Esophagus muscularis mucosa (tissue), 4 donors: ENCODE data around the gene DLD. TPM values are rescaled to one million over a fixed set of nuclear protein-coding genes. Genes with fewer than 3 reads are reported as not detected.

Experiments
- DNase-seq: peaks from one replicate; pipeline ENCODE4 v3.0.0-alpha.2; 2017; ENCODE audit errors: extremely low spot score
- H3K27ac ChIP-seq, 4 donors: fragments of 200-600 bp; sonication (generic); replicated peaks in 1 of 4; 1 replicate in 3 of 4; 2 replicates in 1 of 4; pipeline ENCODE4 v1.5.1; 2016 to 2019; ENCODE audit warnings: mild to moderate bottlenecking in 1 of 4
- H3K27me3 ChIP-seq, 4 donors: fragments of 200-600 bp; sonication (generic); one replicate each; pipeline versions ENCODE4 v1.5.1 to v1.6.0; 2016 to 2019
- H3K36me3 ChIP-seq, 4 donors: fragments of 200-600 bp; sonication (generic); one replicate each; pipeline ENCODE4 v1.5.1; 2016 to 2019
- H3K4me1 ChIP-seq, 4 donors: fragments of 200-600 bp; sonication (generic); one replicate each; pipeline ENCODE4 v1.5.1; 2016 to 2019
- H3K4me3 ChIP-seq, 4 donors: fragments of 200-600 bp; sonication (generic); 1 replicate in 2 of 4; 2 replicates in 2 of 4; pipeline ENCODE4 v1.5.1; 2016 to 2019; ENCODE audit warnings: mild to moderate bottlenecking in 4 of 4, moderate library complexity in 1 of 4
- H3K9me3 ChIP-seq, 4 donors: fragments of 200-600 bp; sonication (generic); 1 replicate in 3 of 4; 2 replicates in 1 of 4; pipeline ENCODE4 v1.5.1; 2016 to 2019
- CTCF ChIP-seq, 3 experiments: fragments of 200-600 bp in 2 of 3; fragments of 450-650 bp in 1 of 3; sonication (generic) in 2 of 3; IDR thresholded peaks; one replicate each; pipeline ENCODE4 v1.5.1; 2017 to 2019; ENCODE audit warnings: antibody characterized with exemption in 3 of 3, mild to moderate bottlenecking in 2 of 3, moderate library complexity in 1 of 3
- EP300 ChIP-seq: sonication (generic); formaldehyde crosslinking; IDR thresholded peaks from one replicate; pipeline ENCODE4 v1.6.1; 2017; ENCODE audit warnings: antibody characterized with exemption
- POLR2A ChIP-seq: fragments of 450-650 bp; IDR thresholded peaks from one replicate; pipeline ENCODE4 v1.6.1; 2017; ENCODE audit warnings: antibody characterized with exemption, moderate library complexity, mild to moderate bottlenecking, low read depth
- POLR2AphosphoS5 ChIP-seq, 2 donors: sonication (generic); formaldehyde crosslinking; IDR thresholded peaks; one replicate each; pipeline ENCODE4 v1.6.1; 2017; ENCODE audit warnings: antibody characterized with exemption in 2 of 2
- WGBS: methylation state at CpG from one replicate; pipeline ENCODE4 v1.1.5; 2018; 5-methylcytosine and 5-hydroxymethylcytosine counted together
- intact Hi-C: fragments of 100-400 bp; cut with DNase I; formaldehyde crosslinking; loops from one replicate; pipeline ENCODE4 v1.15.1; 2023
- total RNA-seq, 4 donors: library from RNA; depleted of rRNA; stranded (reverse); fragments of >200 nt; gene quantifications; one replicate each; pipeline versions ENCODE4 v1.1.0 to v1.2.1, GENCODE V29; 2016

Gene DLD
- total RNA-seq, 4 donors from 2014 or later: 99.9 to 135 (median 119) TPM

- no peak overlapping the region for H3K4me3 ChIP-seq
- intact Hi-C loops: no loop called here
- DNase-seq: no peak
- 75% methylated on average over 3 of the region's 3 CpGs for WGBS
- TF ChIP-seq POLR2AphosphoS5 (IDR thresholded peaks at IDR 0.05) (no peak), POLR2A (no peak), EP300 (no peak), CTCF (IDR thresholded peaks at IDR 0.05) (no peak)
- H3K36me3 ChIP-seq: peaks cover 0 to 49% (median 30%) of the 10 kb centered on the region in 4 donors
- H3K9me3 ChIP-seq: no peaks in the 10 kb centered on the region
- peaks cover 56 to 74% (median 63%) of the 10 kb centered on the region in 4 donors for H3K4me1 ChIP-seq
- no peaks in the 10 kb centered on the region for H3K27me3 ChIP-seq
- peak overlapping the region; percentile 28 to 84 (median 66) for H3K27ac ChIP-seq
Observed at GRCh38 chr7:107968449-107968848, 77.5 kb downstream of the DLD start.

- Histone ChIP-seq H3K4me3 (no peak overlapping the region), H3K4me1 (peaks cover 61 to 87% (median 68%) of the 10 kb centered on the region in 4 donors), H3K9me3 (no peaks in the 10 kb centered on the region), H3K27ac (peak overlapping the region; percentile 76 to 87 (median 82)), H3K36me3 (peaks cover 0 to 49% (median 19%) of the 10 kb centered on the region in 4 donors), H3K27me3 (no peaks in the 10 kb centered on the region)
- intact Hi-C loops: no loop called here
- 45% methylated on average over 6 of the region's 6 CpGs for WGBS
- no peak for TF ChIP-seq POLR2A
- TF ChIP-seq CTCF (IDR thresholded peaks at IDR 0.05): no peak
- no peak for TF ChIP-seq EP300
- no peak for TF ChIP-seq POLR2AphosphoS5 (IDR thresholded peaks at IDR 0.05)
- no peak for DNase-seq
Observed at GRCh38 chr7:107969856-107970255, 78.9 kb downstream of the DLD start.

Other genes starting within 250 kb of the DLD start
- 1 to 10 TPM in 1 of 4 donors, under 1 TPM in 3; 0.17 to 1.2 (median 0.46) TPM for gene SLC26A4, start 230.4 kb upstream of the DLD start, total RNA-seq
- 10 to 100 TPM; 60.1 to 67.3 (median 63.6) TPM for gene CBLL1, start 147.0 kb upstream of the DLD start, total RNA-seq
- 10 to 100 TPM in 2 of 4 donors, 1 to 10 TPM in 2; 4.5 to 13.1 (median 10.4) TPM for gene SLC26A3, start 88.0 kb upstream of the DLD start, total RNA-seq
- gene LAMB1, start 112.0 kb downstream of the DLD start, total RNA-seq: 100 to 1,000 TPM; 167 to 240 (median 219) TPM
- gene LAMB4, start 239.2 kb downstream of the DLD start, total RNA-seq: 1 to 10 TPM in 2 of 4 donors, under 1 TPM in 1, not detected in 1; 0.75 to 2.6 (median 1.7) TPM